HUES48 (cell line): ENCODE data around the gene ITGA11.

Experiments
- H3K27ac ChIP-seq: one replicate; pipeline ENCODE4 v1.7.0; 2013; ENCODE audit warnings: low read depth, low read length, inconsistent platforms
- H3K27me3 ChIP-seq: 2 replicates; pipeline ENCODE4 v1.6.1; 2013; ENCODE audit warnings: mild to moderate bottlenecking, low read length; ENCODE audit not compliant: control insufficient read depth, insufficient read depth
- H3K36me3 ChIP-seq: 2 replicates; pipeline ENCODE4 v1.6.1; 2013; ENCODE audit warnings: low read length; ENCODE audit not compliant: control insufficient read depth, insufficient read depth
- H3K4me1 ChIP-seq: 2 replicates; pipeline ENCODE4 v1.6.1; 2013; ENCODE audit warnings: mild to moderate bottlenecking, low read length; ENCODE audit not compliant: control insufficient read depth, insufficient read depth
- H3K4me3 ChIP-seq: 2 replicates; pipeline ENCODE4 v1.5.1; 2013; ENCODE audit warnings: mild to moderate bottlenecking, low read depth, low read length
- H3K9ac ChIP-seq: 2 replicates; pipeline ENCODE4 v1.6.1; 2013; ENCODE audit warnings: mild to moderate bottlenecking, low read depth, low read length, moderate library complexity
- H3K9me3 ChIP-seq: 2 replicates; pipeline ENCODE4 v1.6.1; 2013; ENCODE audit warnings: low read length; ENCODE audit not compliant: control insufficient read depth, insufficient read depth

Gene ITGA11, protein sequence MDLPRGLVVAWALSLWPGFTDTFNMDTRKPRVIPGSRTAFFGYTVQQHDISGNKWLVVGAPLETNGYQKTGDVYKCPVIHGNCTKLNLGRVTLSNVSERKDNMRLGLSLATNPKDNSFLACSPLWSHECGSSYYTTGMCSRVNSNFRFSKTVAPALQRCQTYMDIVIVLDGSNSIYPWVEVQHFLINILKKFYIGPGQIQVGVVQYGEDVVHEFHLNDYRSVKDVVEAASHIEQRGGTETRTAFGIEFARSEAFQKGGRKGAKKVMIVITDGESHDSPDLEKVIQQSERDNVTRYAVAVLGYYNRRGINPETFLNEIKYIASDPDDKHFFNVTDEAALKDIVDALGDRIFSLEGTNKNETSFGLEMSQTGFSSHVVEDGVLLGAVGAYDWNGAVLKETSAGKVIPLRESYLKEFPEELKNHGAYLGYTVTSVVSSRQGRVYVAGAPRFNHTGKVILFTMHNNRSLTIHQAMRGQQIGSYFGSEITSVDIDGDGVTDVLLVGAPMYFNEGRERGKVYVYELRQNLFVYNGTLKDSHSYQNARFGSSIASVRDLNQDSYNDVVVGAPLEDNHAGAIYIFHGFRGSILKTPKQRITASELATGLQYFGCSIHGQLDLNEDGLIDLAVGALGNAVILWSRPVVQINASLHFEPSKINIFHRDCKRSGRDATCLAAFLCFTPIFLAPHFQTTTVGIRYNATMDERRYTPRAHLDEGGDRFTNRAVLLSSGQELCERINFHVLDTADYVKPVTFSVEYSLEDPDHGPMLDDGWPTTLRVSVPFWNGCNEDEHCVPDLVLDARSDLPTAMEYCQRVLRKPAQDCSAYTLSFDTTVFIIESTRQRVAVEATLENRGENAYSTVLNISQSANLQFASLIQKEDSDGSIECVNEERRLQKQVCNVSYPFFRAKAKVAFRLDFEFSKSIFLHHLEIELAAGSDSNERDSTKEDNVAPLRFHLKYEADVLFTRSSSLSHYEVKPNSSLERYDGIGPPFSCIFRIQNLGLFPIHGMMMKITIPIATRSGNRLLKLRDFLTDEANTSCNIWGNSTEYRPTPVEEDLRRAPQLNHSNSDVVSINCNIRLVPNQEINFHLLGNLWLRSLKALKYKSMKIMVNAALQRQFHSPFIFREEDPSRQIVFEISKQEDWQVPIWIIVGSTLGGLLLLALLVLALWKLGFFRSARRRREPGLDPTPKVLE

DNA sequence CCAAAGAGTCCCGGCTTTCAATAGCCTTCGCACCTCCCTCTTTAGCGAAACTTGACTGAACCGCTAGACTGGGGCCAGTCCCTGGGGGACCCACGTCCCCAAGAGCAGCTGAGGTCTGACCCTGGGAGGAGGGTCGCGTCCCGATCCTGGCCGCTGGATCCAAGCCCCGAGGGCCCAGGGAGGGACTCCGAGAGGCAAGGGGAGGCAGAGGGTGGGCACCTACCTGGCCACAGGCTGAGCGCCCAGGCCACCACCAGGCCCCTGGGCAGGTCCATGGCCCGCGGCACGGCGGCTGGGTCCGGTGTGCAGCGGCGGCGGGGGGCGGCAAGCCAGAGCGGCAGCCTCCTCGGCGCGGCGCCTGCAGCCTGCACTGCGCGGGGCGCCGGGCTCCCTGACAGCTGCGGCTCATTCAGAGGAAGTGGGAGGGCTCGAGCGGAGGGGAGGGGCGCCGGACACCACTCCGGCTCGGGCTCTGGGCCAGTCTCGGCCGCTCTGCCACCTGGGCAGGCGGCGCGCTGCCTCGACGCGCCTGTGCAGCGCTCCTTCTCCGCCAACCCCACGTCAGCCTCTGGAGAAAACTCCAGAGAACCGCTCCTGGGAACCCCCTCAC is at the start of gene ITGA11:
Gene ITGA11, minus strand, starts transcription at position 372 of the 610 bp plus-strand sequence. Its CDS starts 97 bp downstream, at position 275.
- Histone ChIP-seq H3K27ac (no peak within 1 kb of the TSS), H3K36me3 (no peaks in the 10 kb centered on the region), H3K4me3 (peak within 1 kb of the TSS; percentile 66), H3K9ac (no peak within 1 kb of the TSS), H3K9me3 (no peaks in the 10 kb centered on the region), H3K4me1 (peaks cover 10% of the 10 kb centered on the region; the same call in 1 of the 2 replicates), H3K27me3 (peaks cover 71% of the 10 kb centered on the region)

DNA sequence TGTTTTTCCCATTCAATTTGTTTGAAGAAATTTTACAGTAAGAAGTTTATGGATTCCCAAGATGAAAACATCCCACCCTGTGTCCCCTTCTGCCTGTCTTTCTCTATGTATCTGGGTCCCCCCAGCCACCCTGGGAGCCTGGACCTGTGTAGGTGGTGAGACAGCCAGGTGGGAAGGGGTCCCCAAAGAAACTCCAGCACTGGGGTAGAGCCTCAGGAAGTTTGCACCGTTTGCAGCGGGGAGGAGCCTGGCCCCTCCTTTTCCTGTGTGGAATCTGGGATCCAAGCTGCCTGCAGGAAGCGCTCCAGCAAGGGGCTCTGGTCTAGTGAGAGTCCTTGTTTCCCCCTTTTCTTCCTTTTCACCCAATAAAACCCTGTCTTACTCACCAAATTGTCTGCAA is 49.4 kb upstream of the ITGA11 start:
- Histone ChIP-seq H3K36me3 (no peaks in the 10 kb centered on the region), H3K27ac (no peak overlapping the region), H3K4me3 (no peak overlapping the region), H3K27me3 (no peaks in the 10 kb centered on the region), H3K4me1 (no peaks in the 10 kb centered on the region; the same call in 1 of the 2 replicates), H3K9me3 (no peaks in the 10 kb centered on the region), H3K9ac (no peak overlapping the region)

DNA sequence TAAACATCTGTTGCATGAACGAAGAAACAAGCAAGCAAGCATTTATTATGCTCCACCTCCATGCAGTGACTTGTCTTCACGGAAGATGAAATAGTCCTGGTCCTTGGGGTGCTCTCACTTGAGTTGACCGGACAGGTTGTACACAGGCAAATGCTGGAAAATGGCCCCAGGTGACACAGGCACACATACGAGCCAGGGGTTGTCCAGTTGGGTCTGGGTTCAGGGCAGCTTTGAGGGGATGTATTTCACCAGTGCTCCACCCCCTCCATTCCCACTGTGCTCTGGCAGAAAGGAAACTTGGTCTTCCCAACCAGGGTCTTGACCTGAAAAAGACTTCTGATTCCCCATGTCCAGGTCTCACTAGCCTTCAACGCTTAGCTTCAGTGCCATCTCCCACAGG is 48.3 kb upstream of the ITGA11 start:
- H3K4me1 ChIP-seq, result no peaks in the 10 kb centered on the region; the same call in 1 of the 2 replicates
- H3K27ac ChIP-seq, result no peak overlapping the region
- no peak overlapping the region for H3K4me3 ChIP-seq
- H3K36me3 ChIP-seq, result no peaks in the 10 kb centered on the region
- no peaks in the 10 kb centered on the region for H3K27me3 ChIP-seq
- H3K9ac ChIP-seq, result no peak overlapping the region
- no peaks in the 10 kb centered on the region for H3K9me3 ChIP-seq

DNA sequence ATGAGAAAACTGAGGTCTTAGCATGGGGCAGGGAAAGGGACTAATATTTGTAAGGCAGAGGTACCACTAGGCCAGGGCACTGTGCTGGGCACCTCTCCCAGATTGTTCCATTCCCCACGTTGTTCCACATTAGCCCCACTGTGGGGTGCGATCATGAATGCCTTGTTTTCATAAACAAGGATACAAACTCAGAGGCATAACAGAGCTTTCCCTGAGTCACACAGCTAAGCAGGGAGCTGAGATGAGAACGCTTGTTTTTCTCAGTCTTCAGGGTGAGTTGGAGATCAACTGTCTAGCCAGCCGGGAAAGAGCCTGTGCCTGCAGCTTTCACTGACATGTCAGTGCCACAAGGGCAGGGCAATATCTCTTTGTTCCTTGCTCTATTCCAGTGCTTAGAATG is 47.9 kb upstream of the ITGA11 start:
- H3K9me3 ChIP-seq, result no peaks in the 10 kb centered on the region
- H3K36me3 ChIP-seq, result no peaks in the 10 kb centered on the region
- no peak overlapping the region for H3K4me3 ChIP-seq
- no peaks in the 10 kb centered on the region; the same call in 1 of the 2 replicates for H3K4me1 ChIP-seq
- H3K27ac ChIP-seq, result no peak overlapping the region
- no peaks in the 10 kb centered on the region for H3K27me3 ChIP-seq
- H3K9ac ChIP-seq, result no peak overlapping the region

DNA sequence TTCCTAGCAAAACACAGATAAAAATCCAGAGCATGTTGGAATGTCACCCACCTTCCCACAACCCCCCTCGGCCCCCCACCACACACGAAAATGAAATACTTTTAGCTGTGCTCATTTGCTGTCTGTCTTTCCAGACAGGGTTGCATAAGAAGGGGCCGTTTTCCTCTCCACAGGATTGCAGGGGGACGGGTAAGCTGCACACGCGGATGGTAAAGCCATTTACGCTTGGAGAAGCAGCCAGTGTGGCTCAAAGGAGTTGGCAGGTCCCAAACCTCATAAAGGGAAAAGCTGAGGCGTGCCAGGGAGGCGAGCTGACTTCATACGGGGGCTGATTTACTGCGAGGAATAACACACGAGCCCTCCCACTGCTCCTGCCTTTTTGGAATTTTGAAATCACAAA is 47.4 kb upstream of the ITGA11 start:
- no peak overlapping the region for H3K9ac ChIP-seq
- H3K27ac ChIP-seq, result no peak overlapping the region
- H3K9me3 ChIP-seq, result no peaks in the 10 kb centered on the region
- H3K4me1 ChIP-seq, result no peaks in the 10 kb centered on the region
- H3K4me3 ChIP-seq, result no peak overlapping the region
- H3K36me3 ChIP-seq, result no peaks in the 10 kb centered on the region
- H3K27me3 ChIP-seq, result no peaks in the 10 kb centered on the region

DNA sequence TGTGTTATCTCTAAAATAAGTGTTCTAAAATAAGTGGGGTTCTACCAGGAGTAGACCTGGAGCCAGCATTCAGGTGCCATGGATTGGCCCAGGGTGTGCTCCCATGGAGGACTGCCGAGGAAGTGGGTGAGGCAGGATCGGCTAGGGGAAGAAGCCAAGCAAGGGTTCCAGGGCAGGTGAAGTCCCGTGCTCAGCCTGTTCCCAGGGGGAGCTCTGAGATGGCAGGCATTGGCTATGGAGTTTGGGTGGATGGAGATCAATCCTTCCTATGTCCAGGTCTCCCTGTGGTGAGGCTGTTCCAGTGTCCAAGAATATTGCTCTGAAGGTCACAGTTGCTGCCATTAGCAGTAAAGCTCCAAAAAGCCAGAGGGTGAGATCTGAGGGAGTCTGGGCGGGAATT is 46.9 kb upstream of the ITGA11 start:
- Histone ChIP-seq H3K4me3 (no peak overlapping the region), H3K27me3 (no peaks in the 10 kb centered on the region), H3K36me3 (no peaks in the 10 kb centered on the region), H3K27ac (no peak overlapping the region), H3K9ac (no peak overlapping the region), H3K9me3 (no peaks in the 10 kb centered on the region), H3K4me1 (no peaks in the 10 kb centered on the region)

DNA sequence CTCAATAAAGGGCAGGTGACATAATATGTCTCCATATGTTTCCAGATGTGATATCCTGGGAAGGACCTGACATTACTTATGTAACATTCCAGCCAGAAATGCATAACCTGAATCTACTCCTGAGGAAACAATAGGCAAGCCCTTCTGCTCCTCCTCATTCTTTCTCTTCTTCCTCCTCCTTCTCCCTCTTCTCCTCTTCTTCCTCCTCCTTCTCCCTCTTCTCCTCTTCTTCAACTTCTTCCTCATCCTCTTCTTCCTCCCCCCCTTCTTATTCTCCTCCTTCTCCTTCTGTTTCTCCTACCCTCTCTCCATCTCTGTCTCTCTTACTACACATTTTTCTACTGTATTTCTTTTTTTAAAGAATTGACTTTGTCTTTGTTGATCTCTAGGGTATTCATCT is 43.5 kb upstream of the ITGA11 start:
- H3K27ac ChIP-seq, result no peak overlapping the region
- H3K4me3 ChIP-seq, result no peak overlapping the region
- H3K9me3 ChIP-seq, result no peaks in the 10 kb centered on the region
- no peaks in the 10 kb centered on the region for H3K4me1 ChIP-seq
- no peak overlapping the region for H3K9ac ChIP-seq
- no peaks in the 10 kb centered on the region for H3K27me3 ChIP-seq
- no peaks in the 10 kb centered on the region for H3K36me3 ChIP-seq

DNA sequence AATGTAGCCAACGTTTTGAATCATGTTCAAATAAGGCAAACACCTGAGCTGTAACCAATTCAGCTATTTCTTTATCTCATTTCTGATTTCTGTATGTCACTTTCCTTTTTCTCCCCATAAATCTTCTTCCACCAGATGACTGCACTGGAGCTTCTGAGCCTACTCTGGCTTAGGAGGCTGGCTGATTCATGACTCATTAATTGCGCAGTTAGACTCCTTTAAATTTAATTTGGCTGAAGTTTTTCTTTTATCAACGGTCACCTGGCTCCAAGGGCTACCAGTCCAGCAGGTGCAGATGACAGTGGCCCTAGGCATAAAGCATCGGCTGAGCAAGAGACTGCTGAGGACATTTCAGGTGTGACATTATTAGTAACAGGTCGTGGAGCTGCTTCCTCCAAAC is 39.6 kb upstream of the ITGA11 start:
- Histone ChIP-seq H3K9me3 (no peaks in the 10 kb centered on the region), H3K27ac (no peak overlapping the region), H3K4me3 (no peak overlapping the region), H3K4me1 (no peaks in the 10 kb centered on the region), H3K36me3 (no peaks in the 10 kb centered on the region), H3K27me3 (no peaks in the 10 kb centered on the region), H3K9ac (no peak overlapping the region)

DNA sequence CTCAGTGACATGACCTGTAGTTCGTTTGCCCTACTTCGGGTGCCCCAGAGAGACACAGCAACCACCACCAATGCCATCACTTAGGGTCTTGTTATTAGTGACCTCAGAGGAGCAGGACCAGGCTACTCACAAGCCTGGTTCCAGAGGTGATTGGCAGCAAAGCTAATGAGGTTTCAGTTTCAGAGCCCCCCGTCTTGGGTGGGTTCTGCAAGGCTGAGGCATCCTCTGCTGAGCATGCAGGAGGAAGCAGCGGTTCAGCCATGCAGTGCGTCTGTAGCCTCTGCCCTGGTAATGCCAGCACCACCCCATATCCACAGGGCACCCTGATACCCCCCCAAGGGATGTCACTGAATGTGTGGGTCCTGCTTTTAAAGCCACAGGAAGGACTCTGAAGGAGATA is 39.0 kb upstream of the ITGA11 start:
- no peaks in the 10 kb centered on the region for H3K36me3 ChIP-seq
- no peak overlapping the region for H3K27ac ChIP-seq

DNA sequence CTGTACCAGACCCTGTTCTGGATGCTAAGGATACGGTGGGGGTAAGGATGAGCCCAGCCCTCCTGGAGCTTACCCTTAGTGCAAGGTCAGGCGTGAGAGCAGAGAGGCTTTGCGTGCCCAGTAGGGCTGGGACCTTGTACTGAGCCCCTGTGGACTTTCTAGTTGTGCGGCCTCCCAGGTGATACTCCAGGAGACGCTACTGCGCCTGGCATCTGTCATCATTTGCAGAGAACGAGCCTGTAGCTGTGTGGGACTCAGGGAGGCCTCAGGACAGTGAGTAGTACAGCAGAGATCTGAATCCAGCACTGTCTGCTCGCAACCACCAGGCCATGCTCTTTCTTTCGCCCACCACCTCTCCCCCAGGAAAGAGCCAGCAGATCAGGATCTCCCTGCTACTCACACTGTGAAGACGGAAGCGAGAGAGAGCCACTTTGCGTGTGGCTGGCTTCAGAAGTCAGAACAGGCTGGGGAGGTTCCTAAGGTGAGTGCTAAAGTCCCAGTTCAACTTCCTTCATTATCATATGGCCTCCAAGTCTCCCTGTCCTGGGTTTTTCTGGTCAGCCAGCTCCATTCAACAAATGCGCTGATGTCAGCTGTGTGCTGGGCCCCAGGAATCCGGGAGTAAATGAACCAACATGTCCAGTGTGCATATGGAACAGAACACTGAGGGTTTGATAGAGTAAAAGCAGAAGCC is 38.2 kb upstream of the ITGA11 start:
- Histone ChIP-seq H3K4me3 (no peak overlapping the region), H3K36me3 (no peaks in the 10 kb centered on the region), H3K9me3 (no peaks in the 10 kb centered on the region), H3K9ac (no peak overlapping the region), H3K4me1 (no peaks in the 10 kb centered on the region), H3K27me3 (no peaks in the 10 kb centered on the region), H3K27ac (no peak overlapping the region)

More for the DNA sequence above, 39.0 kb upstream of the ITGA11 start:
- no peaks in the 10 kb centered on the region for H3K27me3 ChIP-seq
- H3K9me3 ChIP-seq, result no peaks in the 10 kb centered on the region
- no peaks in the 10 kb centered on the region for H3K4me1 ChIP-seq
- H3K4me3 ChIP-seq, result no peak overlapping the region
- no peak overlapping the region for H3K9ac ChIP-seq
